HG03064 (cell line): ENCODE data around the gene CASZ1.

Source experiments
- ATAC-seq: cut with Tn5 transposase; IDR thresholded peaks from one replicate; pipeline ENCODE4 v1.9.1; 2021; ENCODE audit warnings: low read depth; ENCODE audit not compliant: unreplicated experiment

Gene CASZ1

GRCh38 chr1:10677491-10678391 is 118.7 kb downstream of the CASZ1 start:
- ATAC-seq = no peak

GRCh38 chr1:10676963-10677362 is 119.5 kb downstream of the CASZ1 start:
- no peak for ATAC-seq

- no peak for ATAC-seq
Observed at GRCh38 chr1:10675813-10676212, 120.6 kb downstream of the CASZ1 start.

GRCh38 chr1:10674700-10675609 is 121.5 kb downstream of the CASZ1 start:
- ATAC-seq = no peak

- no peak for ATAC-seq
Observed at GRCh38 chr1:10674222-10674621, 122.2 kb downstream of the CASZ1 start.

- ATAC-seq = no peak
Observed at GRCh38 chr1:10673109-10673711, 123.2 kb downstream of the CASZ1 start.

GRCh38 chr1:10672343-10673050 is 123.9 kb downstream of the CASZ1 start:
- no peak for ATAC-seq

- ATAC-seq = no peak
Observed at GRCh38 chr1:10671622-10672342, 124.7 kb downstream of the CASZ1 start.

- ATAC-seq = no peak
Observed at GRCh38 chr1:10671090-10671489, 125.4 kb downstream of the CASZ1 start.

- ATAC-seq = no peak
Observed at GRCh38 chr1:10670190-10670589, 126.3 kb downstream of the CASZ1 start.

GRCh38 chr1:10669570-10669969 is 126.9 kb downstream of the CASZ1 start:
- ATAC-seq = no peak

- ATAC-seq = no peak
Observed at GRCh38 chr1:10667861-10668761, 128.3 kb downstream of the CASZ1 start.

GRCh38 chr1:10665930-10666850 is 130.3 kb downstream of the CASZ1 start:
- no peak for ATAC-seq

GRCh38 chr1:10665226-10665625 is 131.2 kb downstream of the CASZ1 start:
- no peak for ATAC-seq

- ATAC-seq = no peak
Observed at GRCh38 chr1:10664251-10664650, 132.2 kb downstream of the CASZ1 start.

GRCh38 chr1:10663678-10664035 is 132.8 kb downstream of the CASZ1 start:
- ATAC-seq = no peak

GRCh38 chr1:10662824-10663677 is 133.4 kb downstream of the CASZ1 start:
- no peak for ATAC-seq
